Lower lobe of right lung (tissue), 2 donors: Measurements from ENCODE around the gene BCL2L13. TPM values are rescaled to one million over a fixed set of nuclear protein-coding genes. Genes with fewer than 3 reads are reported as not detected.

ENCODE experiments used
- ATAC-seq, 2 donors: fragments of 200-7000 bp; cut with Tn5 transposase; one replicate each; pipeline ENCODE4 v1.9.1; 2020 to 2022; ENCODE audit warnings: mild to moderate bottlenecking in 2 of 2, moderate library complexity in 2 of 2
- DNase-seq: peaks from one replicate; pipeline ENCODE4 v3.0.0-alpha.2; 2020
- H3K27ac ChIP-seq: fragments of 200-600 bp; one replicate; pipeline ENCODE4 v1.8.0; 2022
- H3K27me3 ChIP-seq: fragments of 200-600 bp; one replicate; pipeline ENCODE4 v1.8.0; 2022; ENCODE audit warnings: low read depth
- H3K36me3 ChIP-seq: fragments of 200-600 bp; one replicate; pipeline ENCODE4 v1.8.0; 2022; ENCODE audit warnings: mild to moderate bottlenecking
- H3K4me1 ChIP-seq: fragments of 200-600 bp; one replicate; pipeline ENCODE4 v1.8.0; 2022
- H3K4me3 ChIP-seq: fragments of 200-600 bp; one replicate; pipeline ENCODE4 v1.8.0; 2022; ENCODE audit warnings: mild to moderate bottlenecking
- H3K9me3 ChIP-seq: fragments of 200-600 bp; one replicate; pipeline ENCODE4 v1.8.0; 2022
- intact Hi-C: fragments of 100-400 bp; cut with DNase I; formaldehyde crosslinking; loops from one replicate; pipeline ENCODE4 v1.11.0; 2022
- total RNA-seq: library from RNA; stranded (reverse); fragmentation: NEBNext Ultra II Directional; extraction: Animal tissue kit (Norgen Biotek cat#: 25700); gene quantifications from one replicate; pipeline ENCODE4 v1.2.1, GENCODE V29; 2021
- TF ChIP-seq, protein P1 (sequence below): fragments of 200-600 bp; IDR thresholded peaks from one replicate; pipeline ENCODE4 v1.8.0; 2022; ENCODE audit warnings: antibody characterized with exemption, mild to moderate bottlenecking
- donor health status: DM: no; HTN: yes; CAD: no; lungs with severe emphysema.

Gene BCL2L13
- total RNA-seq, 1 donor from 2014 or later, result 41.2 TPM

DNA sequence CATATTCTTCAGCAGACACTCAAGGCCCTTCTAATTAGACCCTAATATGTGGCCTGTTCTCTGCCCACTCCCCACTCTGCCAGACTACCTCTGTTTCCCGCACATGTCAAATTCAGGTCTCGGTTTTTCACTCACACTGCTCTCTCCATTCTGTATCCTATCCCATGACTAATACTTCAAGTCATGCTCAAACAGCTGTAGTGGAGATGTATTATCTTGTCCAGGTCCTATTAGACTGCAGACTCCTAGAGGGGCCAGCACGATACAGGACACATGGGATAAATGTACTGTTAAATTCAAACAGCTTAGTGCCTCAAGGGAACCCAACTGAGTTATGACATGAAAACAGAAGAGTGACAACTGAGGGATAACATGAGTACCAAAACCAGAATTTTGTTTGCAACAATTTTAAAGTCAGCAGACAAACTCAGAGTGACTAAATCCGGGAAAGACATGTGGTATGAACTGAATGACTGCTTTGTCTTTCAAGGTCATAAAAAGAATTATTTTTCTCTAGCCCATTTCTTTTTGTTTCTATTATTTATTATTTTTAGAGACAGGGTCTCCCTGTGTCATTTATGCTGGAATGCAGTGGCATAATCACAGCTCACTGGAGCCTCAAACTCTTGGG is 30.6 kb upstream of the BCL2L13 start:
- no peak overlapping the region for H3K4me3 ChIP-seq
- H3K9me3 ChIP-seq, result no peaks in the 10 kb centered on the region
- TF ChIP-seq, protein P1, sequence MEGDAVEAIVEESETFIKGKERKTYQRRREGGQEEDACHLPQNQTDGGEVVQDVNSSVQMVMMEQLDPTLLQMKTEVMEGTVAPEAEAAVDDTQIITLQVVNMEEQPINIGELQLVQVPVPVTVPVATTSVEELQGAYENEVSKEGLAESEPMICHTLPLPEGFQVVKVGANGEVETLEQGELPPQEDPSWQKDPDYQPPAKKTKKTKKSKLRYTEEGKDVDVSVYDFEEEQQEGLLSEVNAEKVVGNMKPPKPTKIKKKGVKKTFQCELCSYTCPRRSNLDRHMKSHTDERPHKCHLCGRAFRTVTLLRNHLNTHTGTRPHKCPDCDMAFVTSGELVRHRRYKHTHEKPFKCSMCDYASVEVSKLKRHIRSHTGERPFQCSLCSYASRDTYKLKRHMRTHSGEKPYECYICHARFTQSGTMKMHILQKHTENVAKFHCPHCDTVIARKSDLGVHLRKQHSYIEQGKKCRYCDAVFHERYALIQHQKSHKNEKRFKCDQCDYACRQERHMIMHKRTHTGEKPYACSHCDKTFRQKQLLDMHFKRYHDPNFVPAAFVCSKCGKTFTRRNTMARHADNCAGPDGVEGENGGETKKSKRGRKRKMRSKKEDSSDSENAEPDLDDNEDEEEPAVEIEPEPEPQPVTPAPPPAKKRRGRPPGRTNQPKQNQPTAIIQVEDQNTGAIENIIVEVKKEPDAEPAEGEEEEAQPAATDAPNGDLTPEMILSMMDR, result no peak
- no peaks in the 10 kb centered on the region for H3K27me3 ChIP-seq
- H3K36me3 ChIP-seq, result peaks cover 80% of the 10 kb centered on the region
- no peak for DNase-seq
- H3K4me1 ChIP-seq, result no peaks in the 10 kb centered on the region
- no peak for ATAC-seq
- no peak overlapping the region for H3K27ac ChIP-seq
- intact Hi-C loops, result no loop called here

GRCh38 chr22:17612057-17612456 is 26.5 kb upstream of the BCL2L13 start:
- ATAC-seq, result no peak
- TF ChIP-seq, protein P1, result no peak
- no peaks in the 10 kb centered on the region for H3K4me1 ChIP-seq
- H3K27ac ChIP-seq, result no peak overlapping the region
- no peak for DNase-seq
- intact Hi-C loops, result no loop called here
- H3K9me3 ChIP-seq, result no peaks in the 10 kb centered on the region
- no peaks in the 10 kb centered on the region for H3K27me3 ChIP-seq
- no peak overlapping the region for H3K4me3 ChIP-seq
- H3K36me3 ChIP-seq, result peaks cover 86% of the 10 kb centered on the region

DNA sequence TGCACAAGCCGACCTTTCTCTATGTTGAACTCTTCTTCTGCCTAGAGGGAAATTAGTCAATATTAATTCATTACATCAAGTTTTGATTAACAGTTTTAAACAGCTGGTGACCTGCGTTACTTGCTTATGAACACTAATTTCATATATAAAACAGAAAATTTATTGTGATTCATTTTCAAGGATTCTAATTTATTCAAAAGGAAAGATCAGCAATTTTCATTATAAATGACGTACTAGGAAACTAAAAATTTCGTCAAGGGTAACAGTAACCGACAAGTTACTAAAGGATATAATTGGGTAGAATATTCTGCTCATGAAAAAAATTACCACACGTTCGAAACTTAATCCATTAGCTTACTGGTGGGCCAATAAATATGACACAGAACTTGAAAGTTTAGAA is 25.3 kb upstream of the BCL2L13 start:
- Histone ChIP-seq H3K27ac (no peak overlapping the region), H3K9me3 (no peaks in the 10 kb centered on the region), H3K36me3 (peaks cover 88% of the 10 kb centered on the region), H3K4me1 (no peaks in the 10 kb centered on the region), H3K27me3 (no peaks in the 10 kb centered on the region), H3K4me3 (no peak overlapping the region)
- TF ChIP-seq, protein P1, result no peak
- DNase-seq (no peak), ATAC-seq (no peak)
- intact Hi-C loops, result no loop called here

GRCh38 chr22:17627961-17628405 is 10.6 kb upstream of the BCL2L13 start:
- peak overlapping the region; percentile 95 for H3K27ac ChIP-seq
- H3K4me3 ChIP-seq, result peak overlapping the region; percentile 97
- H3K27me3 ChIP-seq, result no peaks in the 10 kb centered on the region
- TF ChIP-seq, protein P1, result no peak
- DNase-seq (peak; percentile 48), ATAC-seq (no peak)
- no peaks in the 10 kb centered on the region for H3K9me3 ChIP-seq
- H3K4me1 ChIP-seq, result peaks cover 33% of the 10 kb centered on the region
- H3K36me3 ChIP-seq, result peaks cover 16% of the 10 kb centered on the region
- intact Hi-C loops, result no loop called here

DNA sequence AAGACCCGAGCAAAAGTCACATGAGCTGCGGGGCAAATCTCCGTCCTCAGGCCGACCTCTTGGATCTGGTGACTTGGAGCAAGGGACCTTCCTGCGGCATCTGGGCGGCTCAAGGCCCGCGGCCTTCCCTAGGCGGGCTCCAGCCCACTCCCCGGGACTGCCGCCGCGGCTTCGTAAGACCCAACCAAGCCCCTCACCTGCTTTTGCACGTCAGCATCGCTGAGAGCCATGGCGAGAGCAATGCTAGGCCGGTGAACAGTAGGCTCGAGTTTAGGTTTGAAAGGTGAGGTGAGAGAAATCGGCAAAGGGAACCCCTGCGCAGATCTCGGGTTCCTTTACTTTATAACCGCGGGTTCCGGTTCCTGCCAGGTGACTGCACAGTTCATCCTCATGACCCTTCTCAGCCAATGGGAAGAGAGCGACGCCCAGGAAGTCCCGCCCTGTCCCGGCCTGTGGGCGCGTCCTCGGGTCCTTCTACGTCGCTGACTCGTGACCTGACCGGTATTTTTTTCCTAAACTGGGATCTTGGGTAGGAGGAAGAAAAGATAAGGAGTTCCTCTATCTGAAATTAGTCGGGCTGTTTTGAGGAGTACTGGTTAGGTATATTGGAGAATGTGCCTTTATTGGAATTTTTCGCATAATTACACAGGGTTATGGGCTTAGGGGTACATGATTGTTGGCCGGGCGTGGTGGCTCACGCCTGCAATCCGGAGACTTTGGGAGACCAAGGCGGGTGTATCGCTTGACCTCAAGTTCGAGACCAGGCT is 10.0 kb upstream of the BCL2L13 start, which contains the start of gene ATP6V1E1:
TSS of gene ATP6V1E1 (minus strand) at position 344 of the 767 bp plus-strand sequence. CDS start at position 230, 114 bp downstream.
- peak within 1 kb of the TSS; percentile 97 for H3K4me3 ChIP-seq
- intact Hi-C loops, result no loop called here
- peak within 1 kb of the TSS; percentile 95 for H3K27ac ChIP-seq
- TF ChIP-seq, protein P1, result no peak
- H3K9me3 ChIP-seq, result no peaks in the 10 kb centered on the region
- ATAC-seq (peak; percentile 100), DNase-seq (peak; percentile 96)
- peaks cover 10% of the 10 kb centered on the region for H3K36me3 ChIP-seq
- peaks cover 33% of the 10 kb centered on the region for H3K4me1 ChIP-seq
- H3K27me3 ChIP-seq, result no peaks in the 10 kb centered on the region
